ENCODE measurements around the gene TLCD3B.

The TLCD3B gene

DNA sequence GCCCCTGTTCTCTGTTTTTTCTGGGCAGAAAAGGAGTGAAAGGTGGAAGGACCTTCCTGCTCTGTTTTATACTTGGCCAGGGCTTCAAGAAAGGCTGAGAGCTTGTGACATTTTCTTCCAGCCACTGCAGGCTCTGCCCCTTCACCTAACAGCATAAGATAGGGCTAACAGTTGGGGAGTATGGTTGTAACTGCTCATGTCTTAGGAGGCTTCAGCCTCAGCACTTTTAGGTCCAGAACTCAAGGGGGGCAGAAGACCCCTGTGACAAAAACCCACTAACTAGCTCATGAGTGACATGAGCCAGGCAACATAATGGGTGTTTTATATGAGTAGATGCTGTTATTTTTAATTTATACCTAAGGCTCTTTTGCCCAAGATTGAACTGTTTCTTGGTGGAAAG, 39.4 kb upstream of the TLCD3B start:
- TF ChIP-seq, protein P1, sequence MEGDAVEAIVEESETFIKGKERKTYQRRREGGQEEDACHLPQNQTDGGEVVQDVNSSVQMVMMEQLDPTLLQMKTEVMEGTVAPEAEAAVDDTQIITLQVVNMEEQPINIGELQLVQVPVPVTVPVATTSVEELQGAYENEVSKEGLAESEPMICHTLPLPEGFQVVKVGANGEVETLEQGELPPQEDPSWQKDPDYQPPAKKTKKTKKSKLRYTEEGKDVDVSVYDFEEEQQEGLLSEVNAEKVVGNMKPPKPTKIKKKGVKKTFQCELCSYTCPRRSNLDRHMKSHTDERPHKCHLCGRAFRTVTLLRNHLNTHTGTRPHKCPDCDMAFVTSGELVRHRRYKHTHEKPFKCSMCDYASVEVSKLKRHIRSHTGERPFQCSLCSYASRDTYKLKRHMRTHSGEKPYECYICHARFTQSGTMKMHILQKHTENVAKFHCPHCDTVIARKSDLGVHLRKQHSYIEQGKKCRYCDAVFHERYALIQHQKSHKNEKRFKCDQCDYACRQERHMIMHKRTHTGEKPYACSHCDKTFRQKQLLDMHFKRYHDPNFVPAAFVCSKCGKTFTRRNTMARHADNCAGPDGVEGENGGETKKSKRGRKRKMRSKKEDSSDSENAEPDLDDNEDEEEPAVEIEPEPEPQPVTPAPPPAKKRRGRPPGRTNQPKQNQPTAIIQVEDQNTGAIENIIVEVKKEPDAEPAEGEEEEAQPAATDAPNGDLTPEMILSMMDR (conservative IDR thresholded peaks at IDR 0.05; ENCODE audit: low read depth, low read length), result no peak
- no peak for DNase-seq (ENCODE audit: low read depth)
- H3K4me3 ChIP-seq (ENCODE audit: low read depth, low read length), result no peak overlapping the region

DNA sequence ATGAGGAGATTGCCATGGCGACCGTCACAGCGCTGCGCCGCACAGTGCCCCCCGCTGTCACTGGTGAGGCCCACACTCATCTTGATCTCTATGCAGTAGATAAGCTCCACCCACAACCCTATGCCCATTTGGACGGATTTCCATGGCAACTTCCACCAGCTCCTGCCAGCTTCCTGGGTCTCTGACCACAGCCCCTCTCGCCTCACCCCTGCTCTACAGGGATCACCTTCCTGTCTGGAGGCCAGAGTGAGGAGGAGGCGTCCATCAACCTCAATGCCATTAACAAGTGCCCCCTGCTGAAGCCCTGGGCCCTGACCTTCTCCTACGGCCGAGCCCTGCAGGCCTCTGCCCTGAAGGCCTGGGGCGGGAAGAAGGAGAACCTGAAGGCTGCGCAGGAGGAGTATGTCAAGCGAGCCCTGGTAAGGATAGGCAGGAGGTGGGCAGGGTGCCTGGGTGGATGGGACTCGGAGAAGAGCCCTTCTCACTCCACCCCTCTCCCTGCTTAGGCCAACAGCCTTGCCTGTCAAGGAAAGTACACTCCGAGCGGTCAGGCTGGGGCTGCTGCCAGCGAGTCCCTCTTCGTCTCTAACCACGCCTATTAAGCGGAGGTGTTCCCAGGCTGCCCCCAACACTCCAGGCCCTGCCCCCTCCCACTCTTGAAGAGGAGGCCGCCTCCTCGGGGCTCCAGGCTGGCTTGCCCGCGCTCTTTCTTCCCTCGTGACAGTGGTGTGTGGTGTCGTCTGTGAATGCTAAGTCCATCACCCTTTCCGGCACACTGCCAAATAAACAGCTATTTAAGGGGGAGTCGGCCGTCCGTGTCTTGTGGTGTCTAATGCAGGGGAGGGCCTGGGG, 38.8 kb upstream of the TLCD3B start:
- no peak overlapping the region for H3K4me3 ChIP-seq (ENCODE audit: low read depth, low read length)
- TF ChIP-seq, protein P1 (conservative IDR thresholded peaks at IDR 0.05; ENCODE audit: low read depth, low read length), result no peak
- no peak for DNase-seq (ENCODE audit: low read depth)

DNA sequence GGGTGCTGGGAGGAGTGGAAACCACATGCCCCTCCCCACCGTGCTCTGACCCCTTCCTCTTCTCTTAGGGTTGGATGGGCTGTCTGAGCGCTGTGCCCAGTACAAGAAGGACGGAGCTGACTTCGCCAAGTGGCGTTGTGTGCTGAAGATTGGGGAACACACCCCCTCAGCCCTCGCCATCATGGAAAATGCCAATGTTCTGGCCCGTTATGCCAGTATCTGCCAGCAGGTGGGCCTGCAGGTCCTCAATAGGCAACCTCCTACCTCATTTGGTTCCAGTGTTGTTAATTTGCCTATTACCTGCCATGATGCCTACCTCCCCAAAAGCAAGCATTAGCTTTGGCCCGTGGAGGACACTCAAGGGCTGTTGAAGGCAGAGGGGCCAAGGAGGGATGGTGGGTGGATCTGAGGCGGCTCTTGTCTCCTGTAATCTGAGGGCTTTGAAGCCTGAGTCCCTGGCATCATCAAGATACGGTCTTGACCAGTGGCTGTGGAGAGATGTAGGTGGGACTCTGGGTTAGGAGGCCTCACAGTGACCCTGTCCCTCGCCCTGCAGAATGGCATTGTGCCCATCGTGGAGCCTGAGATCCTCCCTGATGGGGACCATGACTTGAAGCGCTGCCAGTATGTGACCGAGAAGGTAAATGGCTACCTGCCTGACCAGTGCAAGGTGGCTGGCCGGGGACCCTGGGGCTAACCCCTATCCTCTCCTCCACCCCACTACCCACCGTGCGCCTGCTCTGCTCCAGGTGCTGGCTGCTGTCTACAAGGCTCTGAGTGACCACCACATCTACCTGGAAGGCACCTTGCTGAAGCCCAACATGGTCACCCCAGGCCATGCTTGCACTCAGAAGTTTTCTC, 37.9 kb upstream of the TLCD3B start:
- DNase-seq (ENCODE audit: low read depth), result peak; percentile 41
- H3K4me3 ChIP-seq (ENCODE audit: low read depth, low read length), result no peak overlapping the region
- TF ChIP-seq, protein P1 (conservative IDR thresholded peaks at IDR 0.05; ENCODE audit: low read depth, low read length), result peak; percentile 69

DNA sequence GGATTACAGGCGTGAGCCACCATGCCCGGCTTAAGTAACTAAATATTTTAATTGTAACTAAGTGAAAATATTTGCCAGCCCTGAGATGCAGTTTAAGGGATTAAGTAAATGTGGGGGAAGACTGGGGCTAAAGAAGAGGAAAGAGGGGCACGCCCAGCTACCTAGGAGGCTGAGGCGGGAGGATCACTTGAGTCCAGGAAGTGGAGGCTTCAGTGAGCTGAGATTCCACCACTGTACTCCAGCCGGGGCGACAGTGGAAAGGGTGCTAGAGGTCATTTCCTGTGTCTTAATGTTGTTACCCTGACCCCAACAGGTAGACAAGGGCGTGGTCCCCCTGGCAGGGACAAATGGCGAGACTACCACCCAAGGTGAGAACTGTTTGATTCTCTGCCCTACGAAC, 37.3 kb upstream of the TLCD3B start:
- no peak overlapping the region for H3K4me3 ChIP-seq (ENCODE audit: low read depth, low read length)
- TF ChIP-seq, protein P1 (conservative IDR thresholded peaks at IDR 0.05; ENCODE audit: low read depth, low read length), result no peak
- no peak for DNase-seq (ENCODE audit: low read depth)

DNA sequence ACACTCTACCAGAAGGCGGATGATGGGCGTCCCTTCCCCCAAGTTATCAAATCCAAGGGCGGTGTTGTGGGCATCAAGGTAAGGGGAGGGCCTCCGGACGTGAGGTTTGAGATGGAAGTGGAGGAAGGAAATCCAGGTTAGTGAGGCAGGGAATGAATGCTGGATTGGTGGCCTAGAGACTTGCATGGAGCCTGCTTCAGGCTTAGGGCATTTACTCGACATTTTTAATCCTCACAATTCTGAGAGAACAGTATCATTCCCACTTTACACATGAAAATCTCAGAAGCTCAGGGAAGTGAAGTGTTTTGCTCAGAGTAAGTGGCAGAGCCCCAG, 36.5 kb upstream of the TLCD3B start:
- H3K4me3 ChIP-seq (ENCODE audit: low read depth, low read length), result peak overlapping the region; percentile 100
- no peak for DNase-seq (ENCODE audit: low read depth)
- TF ChIP-seq, protein P1 (conservative IDR thresholded peaks at IDR 0.05; ENCODE audit: low read depth, low read length), result no peak

DNA sequence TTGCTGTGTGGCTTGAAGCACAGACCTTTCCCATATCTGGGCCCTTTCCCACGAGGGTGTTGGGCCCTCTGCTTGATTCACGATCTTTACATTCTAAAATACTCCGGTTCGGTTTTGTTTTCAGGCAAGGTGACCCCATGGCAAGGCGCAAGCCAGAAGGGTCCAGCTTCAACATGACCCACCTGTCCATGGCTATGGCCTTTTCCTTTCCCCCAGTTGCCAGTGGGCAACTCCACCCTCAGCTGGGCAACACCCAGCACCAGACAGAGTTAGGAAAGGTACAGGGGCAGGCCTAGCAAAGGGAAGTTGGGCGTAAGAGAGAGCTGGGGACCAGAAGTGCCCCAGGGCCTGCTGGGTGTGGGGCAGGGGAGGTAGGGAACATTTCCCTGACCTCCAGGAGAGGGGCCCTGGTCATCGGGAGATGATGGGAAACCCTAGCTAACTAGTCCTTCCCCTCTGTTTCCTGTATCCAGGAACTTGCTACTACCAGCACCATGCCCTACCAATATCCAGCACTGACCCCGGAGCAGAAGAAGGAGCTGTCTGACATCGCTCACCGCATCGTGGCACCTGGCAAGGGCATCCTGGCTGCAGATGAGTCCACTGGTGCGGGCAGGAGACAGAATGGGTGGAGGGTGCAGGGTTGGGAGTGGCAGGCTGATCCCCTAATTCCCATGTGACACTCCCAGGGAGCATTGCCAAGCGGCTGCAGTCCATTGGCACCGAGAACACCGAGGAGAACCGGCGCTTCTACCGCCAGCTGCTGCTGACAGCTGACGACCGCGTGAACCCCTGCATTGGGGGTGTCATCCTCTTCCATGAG, 35.9 kb upstream of the TLCD3B start:
- TF ChIP-seq, protein P1 (conservative IDR thresholded peaks at IDR 0.05; ENCODE audit: low read depth, low read length), result no peak
- DNase-seq (ENCODE audit: low read depth), result no peak
- peak overlapping the region; percentile 100 for H3K4me3 ChIP-seq (ENCODE audit: low read depth, low read length)
